NCI-H524 treated with DMSO at 0.1 percent for 48 hours (cell line): ENCODE data around the gene RBMS1.

Experiments
- DNase-seq: peaks from one replicate; lab custom pipeline; 2025; lab: John Stamatoyannopoulos, UW

The RBMS1 gene

GRCh38 chr2:160493227-160494028 is at the start of gene RBMS1:
Gene RBMS1, minus strand, starts transcription at chr2:160493807. Its CDS starts 444 bp downstream, at chr2:160493363.
- no peak for DNase-seq

GRCh38 chr2:160541745-160542144 is 48.1 kb upstream of the RBMS1 start:
- DNase-seq: no peak

- no peak for DNase-seq
Measured at GRCh38 chr2:160538559-160539355, 45.1 kb upstream of the RBMS1 start.

- no peak for DNase-seq
Measured at GRCh38 chr2:160538115-160538514, 44.5 kb upstream of the RBMS1 start.

GRCh38 chr2:160534996-160535395 is 41.4 kb upstream of the RBMS1 start:
- DNase-seq: no peak

GRCh38 chr2:160534249-160534648 is 40.6 kb upstream of the RBMS1 start:
- no peak for DNase-seq

- DNase-seq: no peak
Measured at GRCh38 chr2:160533482-160533881, 39.9 kb upstream of the RBMS1 start.

- no peak for DNase-seq
Measured at GRCh38 chr2:160532388-160532787, 38.8 kb upstream of the RBMS1 start.

GRCh38 chr2:160522951-160523710 is 29.5 kb upstream of the RBMS1 start:
- no peak for DNase-seq

GRCh38 chr2:160517731-160518130 is 24.1 kb upstream of the RBMS1 start:
- no peak for DNase-seq

- DNase-seq: no peak
Measured at GRCh38 chr2:160516547-160517365, 23.1 kb upstream of the RBMS1 start.

GRCh38 chr2:160515120-160515519 is 21.5 kb upstream of the RBMS1 start:
- no peak for DNase-seq

- no peak for DNase-seq
Measured at GRCh38 chr2:160513120-160513519, 19.5 kb upstream of the RBMS1 start.

- no peak for DNase-seq
Measured at GRCh38 chr2:160512491-160512890, 18.9 kb upstream of the RBMS1 start.

GRCh38 chr2:160510617-160511016 is 17.0 kb upstream of the RBMS1 start:
- no peak for DNase-seq

GRCh38 chr2:160509016-160509415 is 15.4 kb upstream of the RBMS1 start:
- no peak for DNase-seq

GRCh38 chr2:160507464-160507863 is 13.9 kb upstream of the RBMS1 start:
- no peak for DNase-seq

- DNase-seq: no peak
Measured at GRCh38 chr2:160507046-160507407, 13.4 kb upstream of the RBMS1 start.

GRCh38 chr2:160506371-160507045 is 12.9 kb upstream of the RBMS1 start:
- no peak for DNase-seq

- no peak for DNase-seq
Measured at GRCh38 chr2:160505256-160505655, 11.6 kb upstream of the RBMS1 start.

GRCh38 chr2:160502478-160502877 is 8.9 kb upstream of the RBMS1 start:
- DNase-seq: no peak
